Stimulated activated effector memory CD8-positive, alpha-beta T cell treated with anti-CD3 and anti-CD28 coated beads, Interleukin-12 subunit alpha, Interleukin-12 subunit beta, amount 100 ng/mL, for 72 hours (primary cell): Measurements from ENCODE around the gene STATH.
"Not testable (repeated sequence)": the region's sequence is repeated elsewhere in the genome, so short reads cannot be mapped to it uniquely, and the experiment has no call there.

Experiments used
- ATAC-seq: fragments of 150-1000 bp; cut with Tn5 transposase; 2 replicates; pipeline ENCODE4 v1.10.0; 2021
- DNase-seq, 2 donors: peaks; one replicate each; pipeline ENCODE4 v3.0.0; 2021 to 2022; ENCODE audit warnings: low spot score in 2 of 2
- H3K27ac Mint-ChIP-seq: one replicate; pipeline ENCODE4 v1.8.0; 2022; ENCODE audit warnings: mild to moderate bottlenecking, mixed read lengths
- H3K36me3 Mint-ChIP-seq: one replicate; pipeline ENCODE4 v1.8.0; 2022; ENCODE audit warnings: mild to moderate bottlenecking, mixed read lengths
- H3K4me1 Mint-ChIP-seq: one replicate; pipeline ENCODE4 v1.8.0; 2022; ENCODE audit warnings: mixed read lengths
- H3K4me3 Mint-ChIP-seq: one replicate; pipeline ENCODE4 v1.8.0; 2022; ENCODE audit warnings: mild to moderate bottlenecking, mixed read lengths
- H3K9me3 Mint-ChIP-seq: one replicate; pipeline ENCODE4 v1.8.0; 2022; ENCODE audit warnings: mixed read lengths

The STATH gene

DNA sequence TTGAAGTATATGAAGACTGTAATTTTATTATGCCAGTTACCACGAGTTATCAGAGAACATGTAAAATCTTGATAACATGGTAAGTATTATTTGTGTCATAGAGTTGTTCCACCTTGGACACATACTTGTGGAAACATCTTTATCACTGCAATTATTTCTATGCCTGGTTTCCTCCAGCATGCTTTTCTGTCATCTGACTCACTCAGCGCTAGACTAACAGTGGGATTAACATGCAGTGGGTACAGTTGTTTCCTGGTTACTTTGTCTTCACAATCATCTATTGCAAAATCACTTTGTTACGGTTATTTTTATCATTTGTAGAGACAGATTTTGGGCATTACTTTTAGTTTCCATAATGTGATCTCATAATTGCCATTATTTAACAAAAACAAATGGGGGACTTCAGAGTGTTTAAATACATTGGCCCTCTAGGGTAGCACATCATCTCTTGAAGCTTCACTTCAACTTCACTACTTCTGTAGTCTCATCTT is at the start of gene STATH:
Gene STATH (plus strand): TSS at position 441 of the 491 bp plus-strand sequence. CDS start 2,472 bp downstream, outside the sequence.
- H3K27ac Mint-ChIP-seq, result no peak within 1 kb of the TSS
- no peak for ATAC-seq

GRCh38 chr4:69951602-69952001 is 44.2 kb upstream of the STATH start:
- peaks cover 14% of the 10 kb centered on the region for H3K9me3 Mint-ChIP-seq
- H3K4me3 Mint-ChIP-seq, result no peak overlapping the region
- ATAC-seq (no peak), DNase-seq (no peak)
- H3K4me1 Mint-ChIP-seq, result no peaks in the 10 kb centered on the region
- H3K27ac Mint-ChIP-seq, result no peak overlapping the region
- H3K36me3 Mint-ChIP-seq, result no peaks in the 10 kb centered on the region

More for the DNA sequence above, at the start of gene STATH:
- Mint-ChIP-seq H3K36me3 (no peaks in the 10 kb centered on the region), H3K9me3 (peaks cover 12% of the 10 kb centered on the region), H3K4me1 (no peaks in the 10 kb centered on the region), H3K4me3 (no peak within 1 kb of the TSS)
- DNase-seq, result no peak

GRCh38 chr4:69957209-69957608 is 38.6 kb upstream of the STATH start:
- no peak for ATAC-seq
- no peak overlapping the region for H3K4me3 Mint-ChIP-seq
- no peak overlapping the region for H3K27ac Mint-ChIP-seq
- no peak for DNase-seq
- peaks cover 6% of the 10 kb centered on the region for H3K9me3 Mint-ChIP-seq
- no peaks in the 10 kb centered on the region for H3K36me3 Mint-ChIP-seq
- no peaks in the 10 kb centered on the region for H3K4me1 Mint-ChIP-seq

DNA sequence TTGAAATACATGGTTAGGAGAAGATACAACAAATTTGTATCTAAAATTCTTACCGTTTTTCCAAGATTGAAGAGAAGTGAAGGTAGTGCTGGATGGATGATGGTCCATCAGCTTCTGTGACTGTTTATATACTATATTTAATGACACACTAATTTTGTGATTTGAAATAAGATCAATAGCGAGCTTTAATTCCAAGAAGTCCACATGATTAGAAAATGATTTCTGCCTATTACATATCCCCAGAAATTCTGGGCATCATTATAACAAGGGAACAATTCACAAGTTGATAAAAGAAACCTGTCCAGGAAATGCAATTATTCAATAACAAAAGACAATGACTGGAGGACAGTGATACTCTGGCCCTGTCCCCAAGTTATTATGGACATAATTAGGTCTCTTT is 30.1 kb upstream of the STATH start, which contains the start of gene CSN2:
Gene CSN2 (minus strand): TSS at position 101 of the 400 bp plus-strand sequence. CDS start 4,733 bp downstream, outside the sequence.
- DNase-seq (no peak), ATAC-seq (no peak)
- Mint-ChIP-seq H3K9me3 (peaks cover 10% of the 10 kb centered on the region), H3K4me3 (no peak within 1 kb of the TSS), H3K4me1 (no peaks in the 10 kb centered on the region), H3K36me3 (no peaks in the 10 kb centered on the region), H3K27ac (no peak within 1 kb of the TSS)

DNA sequence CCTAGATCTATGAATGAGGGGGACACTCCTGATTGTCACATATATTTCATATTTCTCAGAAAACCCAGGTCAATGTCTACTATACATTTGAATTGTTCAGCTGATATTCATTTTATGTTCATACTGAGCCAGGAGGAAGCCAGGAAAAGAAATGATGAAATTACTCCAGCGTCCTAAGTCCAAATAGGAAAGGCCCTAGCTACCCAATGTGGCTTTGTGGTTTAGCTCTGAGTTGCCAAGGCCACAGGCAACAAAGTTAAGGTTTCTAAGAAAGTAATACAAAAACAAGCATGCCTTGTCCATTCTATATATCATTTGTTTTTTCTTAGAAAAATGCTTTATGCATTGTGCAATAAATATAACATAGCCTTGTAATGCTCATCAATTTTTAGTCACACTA is 25.7 kb upstream of the STATH start:
- no peak for DNase-seq
- ATAC-seq, result no peak

GRCh38 chr4:69974631-69975030 is 21.1 kb upstream of the STATH start:
- DNase-seq (no peak), ATAC-seq (no peak)
- Mint-ChIP-seq H3K9me3 (peaks cover 6% of the 10 kb centered on the region), H3K36me3 (no peaks in the 10 kb centered on the region), H3K27ac (no peak overlapping the region), H3K4me1 (no peaks in the 10 kb centered on the region), H3K4me3 (no peak overlapping the region)

More for the DNA sequence above, 25.7 kb upstream of the STATH start:
- H3K4me1 Mint-ChIP-seq, result no peaks in the 10 kb centered on the region
- H3K36me3 Mint-ChIP-seq, result no peaks in the 10 kb centered on the region
- H3K4me3 Mint-ChIP-seq, result no peak overlapping the region
- no peak overlapping the region for H3K27ac Mint-ChIP-seq
- peaks cover 8% of the 10 kb centered on the region for H3K9me3 Mint-ChIP-seq

DNA sequence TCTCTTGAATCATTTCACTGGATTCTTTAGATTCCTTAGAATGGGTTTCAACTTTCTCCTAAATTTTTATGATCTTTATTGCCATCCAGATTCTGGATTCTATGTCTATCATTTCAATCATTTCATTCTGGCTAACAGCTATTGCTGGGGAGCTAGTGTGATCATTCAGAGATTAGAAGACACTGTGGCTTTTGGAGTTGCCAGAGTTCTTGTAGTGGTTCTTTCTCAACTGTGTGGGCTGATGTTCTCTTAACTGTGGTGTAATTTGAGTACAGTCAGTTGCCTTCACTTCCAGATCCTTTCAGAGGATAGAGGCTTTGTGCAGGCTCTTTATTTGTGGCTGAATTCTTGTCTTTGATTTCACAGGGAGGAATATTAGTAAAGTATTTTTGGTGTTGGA is 18.2 kb upstream of the STATH start:
- Mint-ChIP-seq H3K36me3 (no peaks in the 10 kb centered on the region), H3K4me3 (no peak overlapping the region), H3K4me1 (no peaks in the 10 kb centered on the region), H3K9me3 (peaks cover 6% of the 10 kb centered on the region), H3K27ac (no peak overlapping the region)
- no peak for DNase-seq
- ATAC-seq, result no peak

GRCh38 chr4:69984030-69984443 is 11.7 kb upstream of the STATH start:
- ATAC-seq (peak; percentile 21), DNase-seq (no peak)
- Mint-ChIP-seq H3K4me1 (no peaks in the 10 kb centered on the region), H3K36me3 (no peaks in the 10 kb centered on the region), H3K4me3 (no peak overlapping the region), H3K27ac (no peak overlapping the region), H3K9me3 (no peaks in the 10 kb centered on the region)

DNA sequence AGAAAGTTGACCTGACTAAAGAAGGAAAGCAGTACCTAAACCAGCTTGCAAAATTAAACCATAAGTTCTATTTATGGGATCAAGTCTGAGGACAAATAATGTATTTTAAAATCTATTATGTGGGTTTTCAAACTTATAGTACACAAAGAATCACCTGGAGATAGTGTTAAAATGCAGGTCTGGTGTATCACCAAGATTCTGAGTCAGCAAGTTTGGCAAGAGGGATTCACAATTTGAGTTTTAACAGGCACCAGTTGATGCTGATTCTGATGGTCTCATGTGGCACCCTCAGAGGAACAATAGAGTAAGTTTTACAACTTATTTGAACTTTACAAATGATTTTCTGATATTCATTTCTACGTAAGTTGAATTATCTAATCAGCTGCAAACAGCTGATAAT is 9.1 kb upstream of the STATH start:
- ATAC-seq (no peak), DNase-seq (no peak)
- no peak overlapping the region for H3K4me3 Mint-ChIP-seq
- H3K36me3 Mint-ChIP-seq, result no peaks in the 10 kb centered on the region
- no peaks in the 10 kb centered on the region for H3K9me3 Mint-ChIP-seq
- no peaks in the 10 kb centered on the region for H3K4me1 Mint-ChIP-seq
- no peak overlapping the region for H3K27ac Mint-ChIP-seq

DNA sequence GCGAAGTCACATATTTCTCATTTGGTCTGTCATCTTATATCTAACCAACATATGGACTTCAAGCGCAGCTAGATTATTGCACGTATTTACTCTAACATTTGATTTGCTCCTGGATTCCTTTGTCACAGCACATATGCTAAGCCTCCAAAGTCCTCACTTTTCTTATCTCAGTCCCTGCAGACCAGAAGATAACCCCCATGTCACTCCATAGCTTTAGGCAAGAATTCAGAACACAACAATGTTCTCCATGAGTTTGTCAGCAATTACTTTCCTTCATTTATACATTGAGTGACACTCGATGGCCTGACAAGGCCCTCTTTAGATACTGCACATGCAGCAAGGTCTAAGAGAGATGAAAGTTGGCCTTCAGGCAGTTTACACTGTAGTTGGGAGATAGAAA is 4.8 kb upstream of the STATH start:
- ATAC-seq, result no peak
- H3K9me3 Mint-ChIP-seq, result peaks cover 9% of the 10 kb centered on the region
- no peak overlapping the region for H3K4me3 Mint-ChIP-seq
- H3K27ac Mint-ChIP-seq, result no peak overlapping the region
- DNase-seq, result no peak
- H3K36me3 Mint-ChIP-seq, result no peaks in the 10 kb centered on the region
- no peaks in the 10 kb centered on the region for H3K4me1 Mint-ChIP-seq

DNA sequence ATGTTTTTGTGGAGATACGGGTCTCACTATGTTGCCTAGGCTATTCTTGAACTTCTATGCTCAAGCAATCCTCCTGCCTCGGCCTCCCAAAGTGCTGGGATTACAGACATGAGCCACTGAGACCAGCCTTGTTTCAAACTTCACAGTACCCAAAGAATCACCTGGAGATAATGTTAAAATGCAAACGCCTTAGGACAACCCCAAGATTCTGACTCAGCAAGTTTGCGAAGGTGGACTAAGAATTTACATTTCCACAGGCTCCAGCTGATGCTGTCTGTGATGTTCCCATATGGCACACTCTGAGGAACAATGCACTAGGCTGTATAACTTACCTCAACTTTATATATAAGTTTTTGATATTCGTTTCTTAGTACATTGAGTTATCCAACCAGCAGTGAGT is 984 bp upstream of the STATH start:
- no peak for DNase-seq
- ATAC-seq, result no peak
- Mint-ChIP-seq H3K4me3 (no peak overlapping the region), H3K4me1 (no peaks in the 10 kb centered on the region), H3K36me3 (no peaks in the 10 kb centered on the region), H3K9me3 (peaks cover 12% of the 10 kb centered on the region), H3K27ac (no peak overlapping the region)

GRCh38 chr4:69999420-69999819 is 3.7 kb downstream of the STATH start:
- no peaks in the 10 kb centered on the region for H3K36me3 Mint-ChIP-seq
- H3K4me3 Mint-ChIP-seq, result no peak overlapping the region
- H3K9me3 Mint-ChIP-seq, result peaks cover 4% of the 10 kb centered on the region
- peak; percentile 40 for ATAC-seq
- H3K4me1 Mint-ChIP-seq, result no peaks in the 10 kb centered on the region
- no peak for DNase-seq
- no peak overlapping the region for H3K27ac Mint-ChIP-seq

DNA sequence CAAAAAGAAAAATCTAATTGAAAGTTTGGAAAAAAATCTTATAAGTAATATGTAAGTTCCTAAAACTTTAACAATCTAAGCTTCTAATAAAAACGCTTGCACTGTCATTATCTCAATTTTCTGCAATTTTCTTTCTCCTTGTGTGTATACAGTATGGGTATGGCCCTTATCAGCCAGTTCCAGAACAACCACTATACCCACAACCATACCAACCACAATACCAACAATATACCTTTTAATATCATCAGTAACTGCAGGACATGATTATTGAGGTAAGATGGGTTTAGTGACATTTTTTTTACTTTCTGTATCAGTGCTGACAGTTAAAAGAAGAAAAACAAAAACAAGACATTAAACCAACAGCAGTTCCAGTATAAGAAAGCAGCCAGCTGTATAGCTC is 4.9 kb downstream of the STATH start:
- H3K36me3 Mint-ChIP-seq, result no peaks in the 10 kb centered on the region
- no peaks in the 10 kb centered on the region for H3K4me1 Mint-ChIP-seq
- no peak for ATAC-seq
- no peak overlapping the region for H3K27ac Mint-ChIP-seq
- peaks cover 6% of the 10 kb centered on the region for H3K9me3 Mint-ChIP-seq
- DNase-seq, result no peak
- H3K4me3 Mint-ChIP-seq, result no peak overlapping the region

GRCh38 chr4:70002507-70002906 is 6.7 kb downstream of the STATH start:
- Mint-ChIP-seq H3K9me3 (peaks cover 6% of the 10 kb centered on the region), H3K36me3 (no peaks in the 10 kb centered on the region), H3K4me3 (no peak overlapping the region), H3K4me1 (no peaks in the 10 kb centered on the region), H3K27ac (no peak overlapping the region)
- no peak for DNase-seq
- ATAC-seq, result no peak

- no peak for ATAC-seq
- Mint-ChIP-seq H3K36me3 (no peaks in the 10 kb centered on the region), H3K27ac (no peak overlapping the region), H3K4me1 (no peaks in the 10 kb centered on the region), H3K9me3 (peaks cover 14% of the 10 kb centered on the region), H3K4me3 (no peak overlapping the region)
- DNase-seq, result no peak
These were observed 13.0 kb downstream of the STATH start for GRCh38 chr4:70008771-70009170.

- H3K36me3 Mint-ChIP-seq, ATAC-seq, H3K27ac Mint-ChIP-seq, H3K4me1 Mint-ChIP-seq, DNase-seq, H3K4me3 Mint-ChIP-seq: not testable (repeated sequence)
- H3K9me3 Mint-ChIP-seq, result peaks cover 11% of the 10 kb centered on the region
These were observed 23.2 kb downstream of the STATH start for GRCh38 chr4:70019006-70019405.

DNA sequence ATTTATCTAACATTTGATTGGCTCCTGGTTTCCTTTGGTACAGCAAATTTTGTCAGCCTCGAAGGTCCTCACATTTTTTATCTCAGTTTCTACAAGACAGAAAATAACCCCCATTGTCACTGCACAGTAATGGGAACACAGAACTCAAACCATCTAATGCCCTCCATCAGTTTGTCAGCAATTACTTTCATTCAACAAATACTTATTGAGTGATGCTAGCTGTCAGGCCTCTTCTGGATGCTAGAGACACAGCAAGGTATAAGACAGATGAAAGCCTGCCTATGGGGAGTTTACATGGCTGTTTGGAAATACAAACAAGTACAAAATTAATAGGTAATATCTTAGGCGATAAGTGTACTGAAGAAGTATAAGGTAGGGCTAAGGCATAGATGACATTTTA is 27.5 kb downstream of the STATH start:
- no peak for ATAC-seq
- Mint-ChIP-seq H3K4me1 (no peaks in the 10 kb centered on the region), H3K4me3 (no peak overlapping the region), H3K27ac (no peak overlapping the region), H3K9me3 (peaks cover 14% of the 10 kb centered on the region), H3K36me3 (no peaks in the 10 kb centered on the region)
- no peak for DNase-seq
